BE2C (cell line): ENCODE measurements around the gene BARHL1.

Experiments
- DNase-seq: peaks from one replicate; pipeline ENCODE4 v3.0.0-alpha.2; 2020
- H3K27me3 ChIP-seq: fragments of 250-450 bp; sonication (Bioruptor Pico); 2 replicates; pipeline ENCODE4 v1.5.1; 2020; ENCODE audit warnings: mild to moderate bottlenecking
- H3K36me3 ChIP-seq: fragments of 250-450 bp; sonication (Bioruptor Pico); 2 replicates; pipeline ENCODE4 v1.5.1; 2020; ENCODE audit warnings: mild to moderate bottlenecking
- H3K4me1 ChIP-seq: fragments of 250-450 bp; sonication (Bioruptor Pico); 2 replicates; pipeline ENCODE4 v1.5.1; 2020
- H3K4me3 ChIP-seq: 2 replicates; pipeline ENCODE4 v1.5.1; 2011; ENCODE audit warnings: low read depth, low read length
- H3K9me3 ChIP-seq: fragments of 250-450 bp; sonication (Bioruptor Pico); 2 replicates; pipeline ENCODE4 v1.5.1; 2020
- TF ChIP-seq, protein P1 (sequence below): IDR thresholded peaks from 2 replicates; pipeline ENCODE4 v1.5.1; 2012; ENCODE audit warnings: mild to moderate bottlenecking, low read depth, low read length

The BARHL1 gene

DNA sequence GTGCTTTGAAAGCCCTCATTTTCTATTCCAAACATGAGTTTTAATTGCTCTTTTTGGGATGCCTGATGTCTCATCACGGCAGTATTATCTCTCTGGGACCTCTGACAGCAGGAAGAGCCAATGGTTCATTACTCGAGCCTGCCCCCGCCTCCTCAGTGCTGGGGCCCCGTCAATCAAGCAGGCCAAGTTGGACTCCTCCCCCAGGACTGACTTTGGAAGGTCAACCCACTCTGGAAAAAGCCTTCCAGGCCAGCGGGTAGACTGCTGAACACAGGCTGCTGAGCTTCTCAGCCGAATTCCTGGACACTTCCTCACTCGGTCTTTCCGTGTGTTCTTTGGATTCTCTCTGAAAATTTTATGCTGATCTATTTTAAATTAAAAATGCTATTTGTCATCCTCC, 9.5 kb upstream of the BARHL1 start:
- no peaks in the 10 kb centered on the region for H3K36me3 ChIP-seq
- peak; percentile 51 for DNase-seq

DNA sequence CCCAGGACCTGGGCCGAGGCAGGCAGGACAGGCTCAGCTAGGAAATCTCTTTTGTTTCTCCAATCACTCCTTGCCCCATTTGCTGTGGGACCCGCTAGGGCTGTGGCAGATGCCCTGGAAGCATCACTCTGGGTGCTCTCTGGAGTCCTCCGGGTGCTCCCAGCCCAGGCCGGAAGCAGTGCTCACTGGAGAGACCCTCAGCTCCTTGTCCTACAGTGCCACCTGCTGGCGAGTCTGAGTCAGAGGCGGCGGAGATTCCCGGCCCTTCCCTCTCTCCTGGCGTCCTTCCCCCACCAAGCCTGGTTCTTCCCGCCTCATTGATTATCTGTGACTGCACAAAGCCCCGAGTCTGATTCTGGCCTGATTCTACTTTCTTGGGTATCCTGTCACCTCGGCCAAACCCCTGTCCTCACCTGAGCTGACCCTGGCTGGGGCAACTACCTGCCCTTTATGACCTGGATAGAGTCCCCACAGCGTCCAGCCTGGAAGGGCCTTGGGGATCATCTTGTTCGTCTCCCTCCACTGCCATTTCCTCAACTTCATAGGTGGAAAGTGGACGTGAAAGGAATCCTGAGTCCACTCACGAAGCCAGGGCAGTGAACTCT, 7.3 kb upstream of the BARHL1 start:
- TF ChIP-seq, protein P1, sequence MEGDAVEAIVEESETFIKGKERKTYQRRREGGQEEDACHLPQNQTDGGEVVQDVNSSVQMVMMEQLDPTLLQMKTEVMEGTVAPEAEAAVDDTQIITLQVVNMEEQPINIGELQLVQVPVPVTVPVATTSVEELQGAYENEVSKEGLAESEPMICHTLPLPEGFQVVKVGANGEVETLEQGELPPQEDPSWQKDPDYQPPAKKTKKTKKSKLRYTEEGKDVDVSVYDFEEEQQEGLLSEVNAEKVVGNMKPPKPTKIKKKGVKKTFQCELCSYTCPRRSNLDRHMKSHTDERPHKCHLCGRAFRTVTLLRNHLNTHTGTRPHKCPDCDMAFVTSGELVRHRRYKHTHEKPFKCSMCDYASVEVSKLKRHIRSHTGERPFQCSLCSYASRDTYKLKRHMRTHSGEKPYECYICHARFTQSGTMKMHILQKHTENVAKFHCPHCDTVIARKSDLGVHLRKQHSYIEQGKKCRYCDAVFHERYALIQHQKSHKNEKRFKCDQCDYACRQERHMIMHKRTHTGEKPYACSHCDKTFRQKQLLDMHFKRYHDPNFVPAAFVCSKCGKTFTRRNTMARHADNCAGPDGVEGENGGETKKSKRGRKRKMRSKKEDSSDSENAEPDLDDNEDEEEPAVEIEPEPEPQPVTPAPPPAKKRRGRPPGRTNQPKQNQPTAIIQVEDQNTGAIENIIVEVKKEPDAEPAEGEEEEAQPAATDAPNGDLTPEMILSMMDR = peak; percentile 98
- Histone ChIP-seq H3K36me3 (no peaks in the 10 kb centered on the region), H3K9me3 (no peaks in the 10 kb centered on the region), H3K4me1 (no peaks in the 10 kb centered on the region), H3K4me3 (no peak overlapping the region), H3K27me3 (peaks cover 23% of the 10 kb centered on the region)
- DNase-seq = peak; percentile 92

More for the DNA sequence above, 9.5 kb upstream of the BARHL1 start:
- TF ChIP-seq, protein P1 = no peak
- H3K9me3 ChIP-seq = no peaks in the 10 kb centered on the region
- no peaks in the 10 kb centered on the region for H3K4me1 ChIP-seq
- H3K4me3 ChIP-seq = no peak overlapping the region
- peaks cover 4% of the 10 kb centered on the region; the same call in 1 of the 2 replicates for H3K27me3 ChIP-seq

DNA sequence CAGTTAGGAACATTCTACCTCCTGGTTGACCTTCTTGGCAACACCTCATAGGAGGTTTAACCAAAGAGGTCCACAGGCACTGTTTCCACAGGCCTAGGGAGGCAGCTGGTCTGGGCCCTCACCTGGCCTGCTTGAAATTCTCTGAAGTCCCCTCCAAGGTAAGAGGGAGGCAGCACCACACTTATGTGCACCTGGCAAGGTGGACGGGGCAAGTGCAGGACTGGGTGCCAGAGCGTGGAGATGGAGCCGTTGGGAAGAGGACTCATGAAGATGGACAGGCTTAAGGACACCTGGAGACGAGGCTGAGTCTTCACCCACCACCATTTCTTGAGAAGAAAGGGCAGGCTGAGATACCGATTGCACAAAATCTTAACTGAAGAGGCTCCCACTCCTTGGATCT, 6.6 kb upstream of the BARHL1 start:
- TF ChIP-seq, protein P1 = no peak
- Histone ChIP-seq H3K9me3 (no peaks in the 10 kb centered on the region), H3K27me3 (peaks cover 30% of the 10 kb centered on the region), H3K36me3 (no peaks in the 10 kb centered on the region), H3K4me1 (peaks cover 2% of the 10 kb centered on the region; the same call in 1 of the 2 replicates), H3K4me3 (no peak overlapping the region)
- DNase-seq = no peak

DNA sequence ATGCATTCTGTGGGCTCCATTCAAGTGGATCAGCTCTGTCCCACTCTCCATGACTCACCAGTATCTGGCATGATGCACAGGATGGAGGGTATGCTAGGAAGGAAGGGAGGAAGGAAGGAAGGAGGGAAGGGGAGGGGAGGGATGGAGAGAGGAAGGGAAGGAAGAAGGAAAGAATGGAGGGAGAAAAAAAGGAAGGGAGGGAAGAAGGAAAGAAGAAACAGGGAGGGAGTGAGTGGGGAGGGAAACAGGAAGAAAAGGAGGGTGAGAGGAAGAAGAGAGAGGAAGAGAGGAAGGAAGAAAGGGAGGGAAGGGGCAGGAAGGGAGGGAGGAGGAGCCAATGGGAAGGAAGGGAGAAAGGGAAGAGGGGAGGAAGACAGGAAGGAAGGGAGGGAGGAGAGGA, 5.3 kb upstream of the BARHL1 start:
- no peak overlapping the region for H3K4me3 ChIP-seq
- H3K9me3 ChIP-seq = no peaks in the 10 kb centered on the region
- TF ChIP-seq, protein P1 = no peak
- peaks cover 8% of the 10 kb centered on the region; the same call in 1 of the 2 replicates for H3K4me1 ChIP-seq
- H3K36me3 ChIP-seq = no peaks in the 10 kb centered on the region
- DNase-seq = no peak
- H3K27me3 ChIP-seq = peaks cover 43% of the 10 kb centered on the region

DNA sequence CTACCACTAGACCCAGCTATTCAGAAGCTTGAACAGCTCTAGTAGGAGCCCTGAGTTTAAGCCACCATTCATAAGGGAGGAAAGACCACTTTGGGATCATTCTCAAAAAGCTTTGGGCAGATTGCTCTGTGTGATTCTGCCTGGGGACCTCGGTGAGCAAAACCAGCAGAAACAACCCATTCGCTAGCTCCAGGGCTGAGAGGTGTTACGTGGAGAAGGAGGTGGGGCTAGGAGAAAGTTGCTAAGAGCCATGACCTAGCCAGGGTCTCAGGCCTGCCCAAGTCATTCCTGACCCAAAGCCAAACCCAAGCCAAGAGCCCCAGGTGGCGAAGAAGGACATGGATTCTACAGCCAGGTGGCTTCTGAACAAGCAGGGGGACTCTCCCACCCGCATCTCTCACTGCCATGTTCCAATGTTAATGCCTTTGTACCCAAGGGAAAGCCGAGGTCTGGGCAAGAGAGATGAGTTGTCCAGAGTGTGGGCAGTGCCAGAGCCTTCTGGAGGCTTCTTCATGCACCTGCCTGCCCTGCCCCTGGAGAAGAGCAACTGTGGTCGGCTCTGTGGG, 4.0 kb upstream of the BARHL1 start:
- Histone ChIP-seq H3K36me3 (no peaks in the 10 kb centered on the region), H3K9me3 (no peaks in the 10 kb centered on the region), H3K27me3 (peaks cover 56% of the 10 kb centered on the region), H3K4me3 (no peak overlapping the region), H3K4me1 (peaks cover 10% of the 10 kb centered on the region; the same call in 1 of the 2 replicates)
- DNase-seq = no peak
- TF ChIP-seq, protein P1 = no peak

DNA sequence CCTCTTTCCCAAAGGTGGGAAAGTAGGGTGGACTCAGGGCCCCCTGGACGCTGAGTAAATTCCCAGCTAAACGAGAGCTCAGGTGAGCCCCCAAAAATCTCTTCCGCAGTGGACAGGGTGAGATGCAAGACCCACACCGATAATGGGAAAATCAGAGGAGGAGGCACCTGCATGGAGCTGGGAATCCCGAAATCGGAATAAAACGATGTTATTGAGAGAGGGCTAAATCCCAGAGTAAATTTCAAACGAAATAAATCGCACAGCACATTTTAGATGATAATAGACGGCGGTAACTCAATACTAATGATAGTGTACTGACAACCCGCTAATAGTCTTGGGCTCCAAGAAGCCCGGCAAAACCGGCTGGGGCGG, 3.0 kb upstream of the BARHL1 start:
- Histone ChIP-seq H3K4me1 (peaks cover 10% of the 10 kb centered on the region; the same call in 1 of the 2 replicates), H3K4me3 (no peak overlapping the region), H3K9me3 (no peaks in the 10 kb centered on the region), H3K36me3 (no peaks in the 10 kb centered on the region), H3K27me3 (peaks cover 64% of the 10 kb centered on the region)
- DNase-seq = no peak
- TF ChIP-seq, protein P1 = no peak
